Glutamatergic neuron (in vitro differentiated cells): ENCODE data around the gene CWF19L1. TPM values are rescaled to one million over a fixed set of nuclear protein-coding genes. Genes with fewer than 3 reads are reported as not detected.
"Not testable (repeated sequence)": the region's sequence is repeated elsewhere in the genome, so short reads cannot be mapped to it uniquely, and the experiment has no call there.

Experiments
- DNase-seq: peaks from one replicate; pipeline ENCODE4 v3.0.0; 2022
- H3K27ac Mint-ChIP-seq: one replicate; pipeline ENCODE4 v1.8.0; 2020; ENCODE audit warnings: mild to moderate bottlenecking, mixed read lengths, inconsistent platforms; ENCODE audit not compliant: unreplicated experiment
- H3K27me3 Mint-ChIP-seq: one replicate; pipeline ENCODE4 v1.8.0; 2020; ENCODE audit warnings: mild to moderate bottlenecking, moderate library complexity, mixed read lengths, inconsistent platforms; ENCODE audit not compliant: unreplicated experiment
- H3K36me3 Mint-ChIP-seq: one replicate; pipeline ENCODE4 v1.8.0; 2020; ENCODE audit warnings: mild to moderate bottlenecking, mixed read lengths, inconsistent platforms; ENCODE audit not compliant: unreplicated experiment
- H3K4me1 Mint-ChIP-seq: one replicate; pipeline ENCODE4 v1.8.0; 2020; ENCODE audit warnings: mild to moderate bottlenecking, low read depth, mixed read lengths, inconsistent platforms; ENCODE audit not compliant: unreplicated experiment
- H3K4me3 Mint-ChIP-seq: one replicate; pipeline ENCODE4 v1.8.0; 2020; ENCODE audit warnings: mild to moderate bottlenecking, mixed read lengths, inconsistent platforms; ENCODE audit not compliant: unreplicated experiment
- H3K9me3 Mint-ChIP-seq: one replicate; pipeline ENCODE4 v1.8.0; 2020; ENCODE audit warnings: mild to moderate bottlenecking, moderate library complexity, mixed read lengths, inconsistent platforms; ENCODE audit not compliant: unreplicated experiment
- CTCF ChIP-seq: fragments of 200-600 bp; sonication (generic); IDR thresholded peaks from one replicate; pipeline ENCODE4 v1.5.0; 2021; ENCODE audit not compliant: partially characterized antibody, unreplicated experiment
- total RNA-seq: library from RNA; stranded (reverse); fragmentation: NEBNext Ultra II Directional; extraction: Animal tissue kit (Norgen Biotek cat#: 25700); gene quantifications from one replicate; pipeline ENCODE4 v1.2.1, GENCODE V29; 2021; ENCODE audit not compliant: unreplicated experiment

The CWF19L1 gene
- total RNA-seq, 1 donor from 2014 or later, result 24.2 TPM

- Mint-ChIP-seq H3K27ac (no peak overlapping the region), H3K36me3 (no peaks in the 10 kb centered on the region), H3K9me3 (peaks cover 4% of the 10 kb centered on the region), H3K4me3 (no peak overlapping the region), H3K4me1 (no peaks in the 10 kb centered on the region), H3K27me3 (no peaks in the 10 kb centered on the region)
- DNase-seq, result no peak
- TF ChIP-seq CTCF, result no peak
Observed at GRCh38 chr10:100304414-100304813, 37.0 kb upstream of the CWF19L1 start.

GRCh38 chr10:100303724-100304319, 36.4 kb upstream of the CWF19L1 start:
- Mint-ChIP-seq H3K36me3 (no peaks in the 10 kb centered on the region), H3K4me1 (no peaks in the 10 kb centered on the region), H3K27ac (no peak overlapping the region), H3K27me3 (no peaks in the 10 kb centered on the region), H3K4me3 (no peak overlapping the region), H3K9me3 (peaks cover 4% of the 10 kb centered on the region)
- no peak for DNase-seq
- peak; percentile 61 for TF ChIP-seq CTCF

- H3K36me3 Mint-ChIP-seq, H3K4me3 Mint-ChIP-seq, H3K27ac Mint-ChIP-seq, DNase-seq, H3K4me1 Mint-ChIP-seq, H3K27me3 Mint-ChIP-seq, H3K9me3 Mint-ChIP-seq: not testable (repeated sequence)
Observed at GRCh38 chr10:100301123-100301522, 33.7 kb upstream of the CWF19L1 start.

GRCh38 chr10:100297242-100297641, 29.8 kb upstream of the CWF19L1 start:
- no peak overlapping the region for H3K4me3 Mint-ChIP-seq
- no peak for DNase-seq
- no peaks in the 10 kb centered on the region for H3K4me1 Mint-ChIP-seq
- TF ChIP-seq CTCF, result no peak
- H3K36me3 Mint-ChIP-seq, result no peaks in the 10 kb centered on the region
- H3K27ac Mint-ChIP-seq, result no peak overlapping the region
- H3K9me3 Mint-ChIP-seq, result peaks cover 8% of the 10 kb centered on the region
- H3K27me3 Mint-ChIP-seq, result peaks cover 4% of the 10 kb centered on the region

GRCh38 chr10:100293066-100293465, 25.6 kb upstream of the CWF19L1 start:
- H3K9me3 Mint-ChIP-seq, result peaks cover 6% of the 10 kb centered on the region
- H3K4me1 Mint-ChIP-seq, result no peaks in the 10 kb centered on the region
- no peaks in the 10 kb centered on the region for H3K36me3 Mint-ChIP-seq
- no peak overlapping the region for H3K27ac Mint-ChIP-seq
- DNase-seq, result no peak
- no peak for TF ChIP-seq CTCF
- H3K4me3 Mint-ChIP-seq, result no peak overlapping the region
- peaks cover 4% of the 10 kb centered on the region for H3K27me3 Mint-ChIP-seq

- not testable (repeated sequence) for DNase-seq, H3K36me3 Mint-ChIP-seq, H3K27ac Mint-ChIP-seq, H3K27me3 Mint-ChIP-seq, H3K4me1 Mint-ChIP-seq, H3K9me3 Mint-ChIP-seq, H3K4me3 Mint-ChIP-seq
Observed at GRCh38 chr10:100292300-100292699, 24.9 kb upstream of the CWF19L1 start.
